ENCODE results near the gene KLHDC1.
"Not testable (repeated sequence)": the region's sequence is repeated elsewhere in the genome, so short reads cannot be mapped to it uniquely, and the experiment has no call there.

KLHDC1 gene, protein sequence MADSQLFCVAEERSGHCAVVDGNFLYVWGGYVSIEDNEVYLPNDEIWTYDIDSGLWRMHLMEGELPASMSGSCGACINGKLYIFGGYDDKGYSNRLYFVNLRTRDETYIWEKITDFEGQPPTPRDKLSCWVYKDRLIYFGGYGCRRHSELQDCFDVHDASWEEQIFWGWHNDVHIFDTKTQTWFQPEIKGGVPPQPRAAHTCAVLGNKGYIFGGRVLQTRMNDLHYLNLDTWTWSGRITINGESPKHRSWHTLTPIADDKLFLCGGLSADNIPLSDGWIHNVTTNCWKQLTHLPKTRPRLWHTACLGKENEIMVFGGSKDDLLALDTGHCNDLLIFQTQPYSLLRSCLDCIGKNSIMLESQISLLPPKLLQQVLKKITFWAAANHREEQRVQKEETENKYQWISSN

DNA sequence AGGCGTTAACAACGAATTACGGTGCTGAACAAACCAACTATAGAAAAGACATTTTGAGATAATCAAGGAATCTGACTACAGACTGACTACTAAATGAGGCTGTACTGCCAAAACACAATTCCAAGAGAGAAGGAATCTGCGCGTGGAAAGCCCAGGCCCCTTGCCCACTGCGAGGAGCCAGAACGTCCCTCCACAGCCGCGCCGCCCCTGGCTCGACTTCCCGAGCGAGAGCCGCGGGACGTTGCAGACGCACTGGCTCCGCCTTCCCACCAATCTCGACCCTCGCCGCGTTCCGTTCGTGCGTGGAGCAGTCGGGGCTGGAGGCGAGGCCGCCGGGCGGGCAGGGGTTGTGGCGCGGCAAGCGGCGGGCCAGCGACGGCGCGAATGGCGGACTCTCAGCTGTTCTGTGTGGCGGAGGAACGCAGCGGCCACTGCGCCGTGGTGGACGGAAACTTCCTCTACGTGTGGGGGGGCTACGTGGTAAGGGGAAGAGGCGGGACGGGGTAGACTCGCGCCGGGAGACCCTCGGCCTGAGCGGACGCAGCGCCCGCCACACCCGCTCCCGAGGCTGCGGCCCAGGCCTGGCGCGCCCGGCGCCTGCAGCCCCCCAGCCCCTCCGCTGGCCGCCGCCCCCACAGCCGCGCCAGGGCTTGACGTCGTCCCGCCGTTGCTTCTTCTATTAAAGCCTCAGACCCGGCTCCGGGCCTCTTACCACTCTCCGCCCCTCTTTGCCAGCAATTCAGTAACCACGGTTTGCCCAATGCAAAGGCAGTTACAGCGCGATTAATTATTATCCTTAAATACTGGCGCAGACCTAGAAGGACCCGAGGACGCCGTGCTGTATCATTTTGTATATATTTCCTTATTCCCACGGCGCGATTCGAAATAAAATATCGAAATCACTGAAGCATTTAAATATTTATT is at the start of gene KLHDC1:
KLHDC1 (plus strand) TSS at position 310 of the 924 bp plus-strand sequence; CDS start at position 385, 75 bp downstream.
- DNase-seq (ENCODE audit: low spot score): peak; percentile 80

DNA sequence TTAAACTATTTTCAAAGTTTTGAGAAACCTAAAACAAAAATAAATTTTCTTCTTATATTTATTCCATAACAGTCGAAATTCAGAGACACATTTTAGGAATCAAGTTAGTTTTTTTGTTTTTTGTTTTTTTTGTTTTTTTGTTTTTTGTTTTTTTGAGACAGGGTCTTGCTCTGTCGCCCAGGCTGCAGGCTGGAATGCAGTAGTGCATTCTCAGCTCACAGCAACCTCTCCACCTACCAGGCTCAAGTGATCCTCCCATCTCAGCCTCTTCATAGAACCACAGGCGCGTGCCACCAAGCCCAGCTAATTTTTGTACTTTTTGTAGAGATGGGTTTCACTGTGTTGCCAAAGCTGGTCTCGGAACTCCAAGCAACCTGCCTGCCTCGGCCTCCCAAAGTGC is 39.4 kb upstream of the KLHDC1 start:
- no peak for DNase-seq (ENCODE audit: low spot score)

DNA sequence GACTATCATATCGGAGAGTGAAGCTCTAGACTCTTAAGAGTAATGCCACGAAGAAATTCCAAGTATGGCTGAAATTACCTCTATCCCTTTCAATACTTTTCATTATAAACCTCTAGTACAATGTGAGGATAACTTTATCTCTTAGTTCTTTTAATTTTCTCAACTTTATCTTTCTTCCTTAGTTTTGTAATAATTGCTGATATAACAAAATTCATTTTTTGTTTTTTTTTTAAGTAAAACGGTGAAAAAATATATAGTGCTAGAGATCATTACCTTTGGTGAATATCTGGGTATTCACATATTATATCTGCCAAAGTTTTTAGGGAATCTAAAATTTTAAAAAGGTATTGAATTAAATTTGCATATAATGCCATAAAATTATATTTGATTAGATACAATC is 38.4 kb upstream of the KLHDC1 start:
- no peak for DNase-seq (ENCODE audit: low spot score)

DNA sequence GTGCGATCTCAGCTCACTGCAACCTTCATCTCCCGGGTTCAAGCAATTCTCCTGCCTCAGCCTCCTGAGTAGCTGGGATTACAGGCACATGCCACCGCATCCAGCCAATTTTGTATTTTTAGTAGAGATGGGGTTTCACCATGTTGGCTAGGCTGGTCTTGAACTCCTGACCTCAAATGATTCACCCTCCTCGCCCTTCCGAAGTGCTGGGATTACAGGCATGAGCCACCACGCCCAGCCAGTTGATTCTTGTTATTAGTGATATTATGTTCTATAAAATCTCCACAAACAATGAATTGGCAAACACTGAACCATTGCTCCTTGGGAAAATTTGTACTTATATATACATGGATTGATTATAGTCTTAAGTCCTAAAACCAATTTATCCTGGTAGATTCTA is 35.4 kb upstream of the KLHDC1 start:
- DNase-seq (ENCODE audit: low spot score): not testable (repeated sequence)

DNA sequence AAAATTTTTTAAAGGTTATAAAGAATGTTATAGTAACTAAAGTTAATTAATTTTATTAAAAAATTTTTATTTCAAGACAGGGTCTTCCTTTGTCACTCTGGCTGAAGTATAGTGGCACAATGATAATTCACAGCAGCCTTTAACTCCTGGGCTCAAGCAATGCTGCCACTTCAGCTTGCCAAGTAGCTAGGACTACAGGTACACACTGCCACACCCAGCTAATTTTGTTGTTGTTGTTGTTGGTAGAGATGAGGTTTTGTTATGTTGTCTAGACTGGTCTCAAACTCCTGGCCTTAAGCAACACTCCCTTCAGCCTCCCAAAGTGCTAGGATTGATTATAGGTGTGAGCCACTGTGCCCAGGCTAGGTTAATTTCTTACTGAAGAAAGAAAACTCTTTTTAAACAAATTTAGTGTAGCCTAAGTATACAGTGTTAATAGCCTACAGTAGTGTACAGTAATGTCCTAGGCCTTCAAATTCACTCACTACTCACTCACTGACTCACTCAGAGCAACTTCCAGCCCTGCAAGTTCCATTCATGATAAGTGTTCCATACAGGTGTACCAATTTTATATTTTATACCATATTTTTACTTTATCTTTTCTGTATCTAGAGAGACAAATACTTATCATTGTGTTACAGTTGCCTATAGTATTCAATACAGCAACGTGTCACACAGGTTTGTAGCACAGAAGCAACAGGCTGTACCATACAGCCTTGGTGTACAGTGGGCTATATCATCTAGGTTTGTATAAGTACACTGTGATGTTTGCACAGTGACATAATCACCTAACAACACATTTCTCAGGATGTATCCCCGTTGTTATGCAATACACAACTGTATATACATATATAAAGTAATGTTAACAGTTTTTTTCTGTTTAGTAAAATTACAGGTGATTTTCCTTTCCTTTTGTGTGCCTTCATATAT is 33.1 kb upstream of the KLHDC1 start:
- no peak for DNase-seq (ENCODE audit: low spot score)

DNA sequence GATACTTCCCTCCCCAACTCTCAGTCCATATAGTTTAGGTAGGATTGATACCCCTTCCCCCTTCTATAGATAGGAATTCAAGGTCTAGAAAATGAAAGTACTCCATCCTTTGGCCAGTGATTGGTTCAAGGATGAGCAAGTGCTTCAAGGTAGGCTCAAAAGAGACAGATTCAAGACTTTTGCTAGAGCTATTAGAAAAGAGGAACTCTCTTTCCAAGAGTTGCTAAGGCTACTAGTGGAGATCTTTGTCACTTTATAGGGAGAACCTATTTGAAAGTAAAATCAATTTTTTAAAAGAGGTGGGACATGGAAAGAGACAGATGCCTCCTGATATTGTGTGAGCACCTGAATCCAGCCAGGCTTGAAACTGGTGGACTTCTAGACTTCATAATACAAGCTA is 22.4 kb upstream of the KLHDC1 start:
- no peak for DNase-seq (ENCODE audit: low spot score)

DNA sequence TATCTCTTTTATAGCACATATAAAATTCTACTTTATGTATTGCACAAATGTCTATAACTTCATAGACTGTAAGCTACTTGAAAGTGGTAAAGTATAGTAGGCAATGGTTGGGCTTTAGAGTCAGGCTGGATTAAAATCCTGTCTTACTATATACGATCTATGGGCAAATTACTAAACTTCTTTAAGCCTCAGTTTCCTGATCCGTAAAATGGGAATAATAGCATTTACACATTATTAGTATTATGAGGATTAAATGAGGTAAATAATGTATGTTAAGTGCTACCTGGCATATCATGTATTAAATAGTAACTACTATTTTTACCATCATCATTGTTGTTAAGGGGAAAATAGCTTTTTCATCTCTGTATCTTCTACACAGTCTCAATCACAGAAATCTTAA is 19.3 kb upstream of the KLHDC1 start:
- DNase-seq (ENCODE audit: low spot score): no peak

DNA sequence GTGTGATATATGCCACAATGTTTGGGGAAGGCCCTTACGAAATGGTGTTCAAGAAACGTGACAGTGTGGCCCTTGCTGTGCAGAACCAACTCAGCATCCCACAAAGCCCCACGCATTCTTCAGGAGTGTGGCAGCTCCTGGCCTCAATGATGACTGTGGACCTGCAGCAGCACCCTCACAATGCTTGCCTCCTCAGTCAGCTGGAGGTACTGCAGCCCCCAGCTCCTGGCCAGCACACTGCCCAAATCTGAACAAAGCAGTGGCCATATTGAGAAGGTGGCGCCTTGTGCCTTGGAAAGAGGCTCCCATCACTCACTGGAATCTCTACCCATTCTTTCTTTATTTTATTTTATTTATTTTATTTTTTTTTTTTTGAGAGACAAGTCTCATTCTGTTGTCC is 15.3 kb upstream of the KLHDC1 start:
- DNase-seq (ENCODE audit: low spot score): no peak

DNA sequence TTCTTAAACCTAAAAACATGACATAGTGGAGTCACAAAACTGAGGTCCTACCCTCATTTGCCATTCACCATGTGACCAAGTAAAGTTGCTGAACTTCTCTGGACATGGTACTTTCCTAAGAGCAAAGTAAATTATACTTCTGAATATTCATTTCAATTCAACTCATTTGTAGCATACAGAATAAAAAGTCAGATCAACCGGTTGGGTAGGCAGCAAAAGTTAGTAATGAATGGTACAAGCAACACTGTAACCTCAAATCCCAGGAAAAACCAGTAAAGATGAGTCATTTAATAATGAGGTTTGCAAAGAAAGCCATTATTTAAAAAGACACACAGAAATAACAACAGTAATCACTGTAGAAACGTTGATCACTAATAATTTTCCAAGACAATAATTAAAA is 13.6 kb upstream of the KLHDC1 start:
- no peak for DNase-seq (ENCODE audit: low spot score)

DNA sequence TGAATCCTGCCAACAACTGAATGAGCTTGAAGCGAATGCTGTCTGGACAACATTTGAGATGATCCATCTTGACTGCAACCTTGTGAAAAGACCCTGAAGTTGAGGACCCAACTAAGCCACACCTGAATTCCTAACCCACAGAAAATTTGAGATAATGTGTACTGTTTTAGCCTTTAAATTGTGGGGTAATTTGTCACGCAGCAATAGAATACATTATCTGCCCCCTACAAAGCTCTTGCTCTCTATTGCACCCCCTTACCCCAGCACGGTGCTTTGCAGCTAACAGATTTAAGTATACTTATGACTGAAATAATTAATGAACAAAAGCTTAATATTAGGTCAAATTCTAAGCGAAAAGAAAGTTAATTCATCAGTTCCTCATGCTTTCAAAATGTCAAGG is 6.5 kb upstream of the KLHDC1 start:
- DNase-seq (ENCODE audit: low spot score): no peak

DNA sequence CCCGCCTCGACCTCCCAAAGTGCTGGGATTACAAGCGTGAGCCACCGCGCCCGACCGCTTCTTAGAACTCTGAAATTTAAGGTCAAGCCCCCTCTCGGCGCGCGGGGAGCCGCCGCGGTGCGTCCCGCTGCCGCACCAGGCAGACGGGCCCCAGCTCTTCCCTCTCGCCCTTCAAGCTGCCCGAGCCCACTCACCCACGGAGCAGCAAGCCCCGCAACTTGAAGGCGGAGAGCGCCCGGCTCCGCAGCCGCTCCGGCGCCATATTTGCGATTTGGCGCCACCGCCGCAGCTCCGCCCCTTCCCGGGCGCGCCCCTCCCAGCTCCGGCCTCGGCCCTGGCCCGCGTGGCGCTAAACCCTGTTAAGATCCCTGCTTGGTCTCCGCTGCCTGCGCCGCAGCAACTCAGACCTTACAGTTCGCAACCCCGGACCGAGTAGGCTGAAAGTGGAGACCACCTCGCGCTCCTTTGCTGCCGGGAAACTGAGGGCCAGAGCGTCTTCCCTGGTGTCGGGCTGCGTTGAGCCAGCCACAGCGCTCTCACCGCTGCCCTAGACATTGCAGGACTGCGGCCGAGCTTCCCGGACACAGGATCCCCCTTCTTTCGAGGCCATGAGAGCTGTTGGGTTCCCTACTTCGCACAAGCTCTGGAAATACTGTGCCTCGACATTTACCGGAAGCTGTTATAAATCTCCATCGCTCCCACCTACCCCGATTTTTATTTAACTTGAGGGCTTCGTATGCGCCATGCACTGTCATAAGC is 4.8 kb upstream of the KLHDC1 start, which contains the start of gene POLE2:
POLE2 (minus strand) TSS at position 273 of the 759 bp plus-strand sequence; CDS start at position 262, 11 bp downstream.
- peak; percentile 71 for DNase-seq (ENCODE audit: low spot score)

DNA sequence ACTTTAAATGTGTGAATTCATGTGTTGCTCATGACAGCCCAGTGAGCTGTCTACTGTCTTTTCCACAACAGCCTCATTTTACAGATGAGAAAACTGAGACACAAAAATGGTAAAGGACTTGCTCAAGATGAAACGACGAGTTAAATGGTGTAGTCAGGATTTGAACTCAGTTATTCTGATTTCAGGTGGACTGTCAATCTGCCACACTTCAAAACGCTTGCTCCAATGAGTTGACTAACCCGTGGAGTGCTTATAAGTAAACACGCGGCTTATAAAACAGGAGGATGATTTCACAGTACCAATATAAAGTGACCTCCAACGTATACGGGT is 4.3 kb upstream of the KLHDC1 start:
- no peak for DNase-seq (ENCODE audit: low spot score)

DNA sequence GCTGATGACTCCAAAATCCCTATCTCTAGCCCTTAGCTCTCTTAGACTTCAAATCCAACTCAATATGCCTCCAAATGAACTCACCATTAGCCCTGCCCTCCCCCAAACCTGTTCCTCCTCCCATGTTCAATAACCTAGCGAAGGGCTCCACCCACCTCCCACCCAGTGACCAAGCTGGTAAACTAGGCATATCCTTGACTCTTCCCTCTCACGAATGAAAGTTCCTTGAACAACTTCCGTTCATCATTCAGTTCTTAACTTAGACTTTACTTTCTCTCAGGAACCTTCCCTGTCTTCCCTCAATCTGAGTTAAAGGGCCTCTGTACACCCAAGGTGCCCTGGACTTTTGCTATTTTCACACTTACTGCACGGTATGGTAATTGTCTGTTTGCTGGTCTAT is 1.9 kb upstream of the KLHDC1 start:
- no peak for DNase-seq (ENCODE audit: low spot score)

DNA sequence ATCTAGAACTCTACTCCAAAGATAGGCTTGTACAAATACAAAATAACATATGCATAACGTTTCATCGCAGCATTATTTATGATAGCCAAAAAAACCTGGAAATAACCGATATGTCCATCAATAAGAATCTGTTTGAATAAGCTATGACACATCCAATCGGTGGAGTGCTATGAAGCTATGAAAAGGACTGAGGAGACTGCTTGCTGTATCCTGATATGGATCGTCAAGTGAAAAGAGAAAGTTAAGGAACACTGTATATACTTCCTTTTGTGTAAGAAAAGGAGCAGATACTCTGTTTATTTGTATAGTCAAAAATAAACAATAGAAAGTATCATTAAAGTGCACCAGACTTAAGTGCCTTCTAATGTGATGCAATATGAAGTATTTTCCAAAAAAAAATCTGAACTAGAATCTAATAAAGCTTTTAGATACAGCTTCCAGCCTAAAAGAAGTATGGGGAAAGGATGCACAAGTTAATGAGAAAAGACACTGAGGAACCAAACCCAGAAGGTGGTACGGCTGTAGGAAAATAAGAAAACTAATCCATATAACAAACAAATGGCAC is 645 bp upstream of the KLHDC1 start:
- DNase-seq (ENCODE audit: low spot score): no peak

DNA sequence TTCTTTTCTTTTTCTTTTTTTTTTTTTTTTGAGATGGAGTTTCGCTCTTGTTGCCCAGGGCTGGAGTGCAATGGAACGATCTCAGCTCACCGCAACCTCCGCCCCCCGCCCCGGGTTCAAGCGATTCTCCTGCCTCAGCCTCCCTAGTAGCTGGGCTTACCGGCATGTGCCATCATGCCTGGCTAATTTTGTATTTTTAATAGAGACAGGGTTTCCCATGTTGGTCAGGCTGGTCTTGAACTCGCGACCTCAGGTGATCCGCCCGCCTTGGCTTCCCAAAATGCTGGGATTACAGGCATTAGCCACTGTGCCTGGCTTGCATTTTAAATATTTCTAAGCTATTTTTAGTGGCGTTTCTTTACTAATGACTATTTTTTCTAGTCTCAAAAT is 810 bp downstream of the KLHDC1 start:
- not testable (repeated sequence) for DNase-seq (ENCODE audit: low spot score)

DNA sequence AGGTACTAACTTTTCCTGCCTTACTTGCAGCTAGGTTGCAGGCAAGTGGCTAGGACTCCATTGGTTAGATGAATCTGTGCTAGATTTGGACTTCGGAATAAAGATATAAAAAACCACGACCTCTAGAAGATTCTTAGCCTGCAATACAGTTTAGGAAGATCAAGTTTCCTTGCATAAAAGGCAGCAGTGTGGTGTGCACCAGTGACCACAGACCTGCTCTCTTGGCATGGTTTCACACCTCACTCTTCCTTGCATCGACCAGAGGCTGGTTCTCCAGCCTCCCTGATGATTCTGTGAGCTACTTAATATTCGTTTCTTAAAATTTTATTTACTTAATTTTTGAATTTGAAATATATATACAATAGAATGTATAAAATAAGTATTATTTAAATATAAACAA is 9.8 kb downstream of the KLHDC1 start:
- DNase-seq (ENCODE audit: low spot score): no peak

DNA sequence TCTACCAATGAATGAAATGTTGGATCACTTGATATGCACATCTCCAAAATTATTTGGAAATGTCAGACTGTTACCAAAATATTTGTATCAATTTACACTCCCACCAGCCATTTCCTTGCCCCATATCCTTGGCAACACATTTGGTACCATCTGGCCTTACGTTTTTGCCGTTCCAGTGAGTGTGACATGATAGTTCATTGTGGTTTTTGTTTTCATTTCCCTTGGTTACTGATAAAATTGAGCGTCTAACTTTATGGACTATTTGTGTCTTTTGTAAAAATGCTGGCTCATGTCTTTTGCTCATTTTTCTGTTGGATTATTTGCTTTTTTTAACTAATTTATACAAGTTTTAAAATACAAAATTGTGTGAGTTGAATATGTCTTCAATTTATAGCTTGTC is 11.0 kb downstream of the KLHDC1 start:
- DNase-seq (ENCODE audit: low spot score): no peak

DNA sequence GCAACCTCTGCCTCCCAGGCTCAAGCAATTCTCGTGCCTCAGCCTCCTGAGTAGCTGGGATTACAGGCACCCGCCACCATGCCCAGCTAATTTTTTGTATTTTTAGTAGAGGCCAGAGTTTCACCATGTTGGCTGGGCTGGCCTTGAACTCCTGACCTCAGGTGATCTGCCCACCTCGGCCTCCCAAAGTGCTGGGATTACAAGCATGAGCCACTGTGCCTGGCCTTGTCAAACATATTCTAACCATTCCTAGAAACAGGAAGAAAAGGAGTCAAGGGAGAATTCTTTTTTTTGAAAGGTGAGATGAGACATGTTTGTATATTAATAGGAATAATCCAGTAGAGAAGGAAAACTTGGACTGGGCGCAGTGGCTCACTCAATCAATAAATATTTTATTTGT is 11.6 kb downstream of the KLHDC1 start:
- not testable (repeated sequence) for DNase-seq (ENCODE audit: low spot score)

DNA sequence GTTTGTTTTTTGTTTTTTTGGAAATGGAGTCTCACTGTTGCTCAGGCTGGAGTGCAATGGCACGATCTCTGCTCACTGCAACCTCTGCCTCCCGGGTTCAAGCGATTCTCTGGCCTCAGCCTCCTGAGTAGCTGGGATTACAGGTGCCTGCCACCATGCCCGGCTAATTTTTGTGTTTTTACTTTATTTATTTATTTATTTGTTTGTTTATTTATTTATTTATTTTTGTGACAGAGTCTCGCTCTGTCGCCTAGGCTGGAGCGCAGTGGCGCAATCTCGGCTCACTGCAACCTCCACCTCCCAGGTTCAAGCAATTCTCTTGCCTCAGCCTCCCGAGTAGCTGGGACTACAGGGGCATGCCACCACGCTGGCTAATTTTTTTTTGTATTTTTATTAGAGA is 18.1 kb downstream of the KLHDC1 start:
- DNase-seq (ENCODE audit: low spot score): not testable (repeated sequence)

DNA sequence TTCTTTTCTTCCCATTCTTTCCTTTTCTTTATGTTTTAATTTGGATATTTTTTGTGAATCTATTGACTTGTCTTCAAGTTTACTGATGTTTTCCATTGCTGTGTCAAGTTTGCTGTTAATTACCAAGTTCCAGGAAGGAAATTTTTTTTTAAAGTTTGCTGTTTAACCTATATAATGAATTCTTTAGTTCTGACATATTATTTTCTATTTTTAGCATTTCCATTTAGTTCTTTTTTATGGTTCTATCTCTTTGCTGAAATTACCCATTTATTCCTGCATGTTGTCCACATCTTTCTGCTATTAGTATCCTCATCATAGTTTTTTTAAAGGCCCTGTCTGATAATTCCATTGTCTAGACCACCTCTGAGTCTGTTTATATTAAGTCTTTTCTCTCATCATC is 27.8 kb downstream of the KLHDC1 start:
- no peak for DNase-seq (ENCODE audit: low spot score)

Measured in CD4-positive, alpha-beta T cell treated with Interleukin-15 for 4 hours (primary cell).